ENCODE measurements around the gene YWHAQ.
"Not testable (repeated sequence)": the region's sequence is repeated elsewhere in the genome, so short reads cannot be mapped to it uniquely, and the experiment has no call there.

YWHAQ gene

GRCh38 chr2:9631878-9632700, 1.3 kb upstream of the YWHAQ start:
- DNase-seq: no peak

DNA sequence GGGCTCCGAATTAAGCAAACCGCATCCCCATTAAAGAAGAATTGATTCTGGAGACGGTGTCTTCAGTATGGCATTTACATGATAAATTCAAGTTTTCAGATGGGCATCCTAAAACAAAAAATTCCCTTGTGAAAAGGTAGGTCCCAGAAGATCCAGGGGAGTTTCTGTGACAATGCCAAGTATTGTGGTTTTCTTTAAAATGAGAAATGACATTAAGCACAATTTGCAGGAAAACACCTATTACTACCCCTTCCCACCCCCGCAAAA, 689 bp upstream of the YWHAQ start:
- no peak for DNase-seq

- DNase-seq: peak; percentile 88
These were observed 571 bp downstream of the YWHAQ start for GRCh38 chr2:9630117-9630735.

DNA sequence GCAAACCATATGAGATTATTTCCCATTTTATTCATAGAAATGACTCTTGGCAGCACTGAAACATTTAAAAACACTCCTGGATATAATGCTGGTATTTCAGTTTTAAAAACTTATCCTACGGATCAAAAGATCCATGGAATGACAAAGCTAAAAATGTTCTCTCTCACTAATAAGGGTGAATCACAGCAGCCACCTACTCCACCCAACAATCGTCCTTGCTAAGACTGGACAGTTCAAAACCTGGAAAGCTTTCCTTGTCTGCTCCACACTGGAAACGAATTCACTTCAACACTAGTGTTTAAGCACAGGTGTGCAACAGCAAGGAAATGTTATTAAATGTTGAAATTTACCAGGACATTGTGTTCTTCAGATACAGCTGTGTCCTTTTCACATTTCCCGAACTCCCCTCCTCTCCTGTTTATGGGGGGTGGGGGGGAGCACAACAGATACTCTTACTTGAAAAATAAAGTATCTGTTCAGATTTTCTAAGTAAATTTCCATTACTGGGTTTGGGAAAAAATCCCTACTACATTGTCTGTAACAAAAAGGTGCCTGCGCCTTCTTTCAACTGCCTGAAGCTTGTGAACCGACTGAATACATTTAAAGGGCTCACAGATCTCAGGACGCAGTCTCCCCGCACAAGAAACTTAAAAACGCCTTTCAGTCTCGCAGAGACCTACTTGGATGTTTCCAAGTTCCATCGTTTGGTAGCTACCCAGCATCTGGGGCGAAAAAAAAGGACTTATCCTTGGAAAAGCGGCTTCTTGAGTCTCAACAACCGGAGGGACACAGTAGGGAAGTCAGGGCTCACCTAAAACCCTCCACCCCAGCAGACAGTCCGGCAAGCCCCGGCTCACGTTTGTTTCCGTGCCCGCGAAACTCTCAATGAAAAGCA, 1.3 kb downstream of the YWHAQ start:
- no peak for DNase-seq

GRCh38 chr2:9627310-9627709, 3.5 kb downstream of the YWHAQ start:
- DNase-seq: no peak

- no peak for DNase-seq
These were observed 7.6 kb downstream of the YWHAQ start for GRCh38 chr2:9623151-9623550.

DNA sequence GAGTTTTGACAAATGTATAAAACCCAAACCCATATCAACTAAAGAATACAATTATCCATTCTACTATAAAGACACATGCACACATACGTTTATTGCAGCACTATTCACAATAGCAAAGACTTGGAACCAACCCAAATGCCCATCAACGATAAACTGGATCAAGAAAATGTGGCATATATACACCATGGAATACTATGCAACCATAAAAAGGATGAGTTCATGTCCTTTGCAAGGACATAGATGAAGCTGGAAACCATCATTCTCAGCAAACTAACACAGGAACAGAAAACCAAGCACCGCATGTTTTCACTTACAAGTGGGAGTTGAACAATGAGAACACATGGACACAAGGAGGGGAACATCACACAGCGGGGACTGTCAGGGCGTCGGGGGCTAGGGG, 9.1 kb downstream of the YWHAQ start:
- DNase-seq: not testable (repeated sequence)

- DNase-seq: no peak
These were observed 12.4 kb downstream of the YWHAQ start for GRCh38 chr2:9618410-9618809.

GRCh38 chr2:9617749-9618148, 13.0 kb downstream of the YWHAQ start:
- DNase-seq: no peak

DNA sequence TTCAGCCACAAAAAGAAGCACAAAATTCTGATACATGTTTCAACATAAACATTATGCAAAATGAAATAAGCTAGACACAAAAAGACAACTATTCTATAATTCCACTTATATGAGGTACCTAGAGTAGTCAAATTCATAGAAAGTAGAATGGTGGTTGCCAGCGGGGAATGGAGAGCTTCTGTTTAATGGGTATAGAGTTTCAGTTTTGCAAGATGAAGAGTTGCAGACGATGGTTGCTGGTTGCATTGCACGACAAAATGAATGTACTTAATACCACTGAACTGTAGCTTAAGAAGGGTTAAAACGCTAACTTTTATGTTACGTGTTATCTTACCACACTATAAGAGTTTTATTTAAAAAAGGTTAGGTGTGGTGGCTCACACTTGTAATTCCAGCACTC, 13.5 kb downstream of the YWHAQ start:
- no peak for DNase-seq

DNA sequence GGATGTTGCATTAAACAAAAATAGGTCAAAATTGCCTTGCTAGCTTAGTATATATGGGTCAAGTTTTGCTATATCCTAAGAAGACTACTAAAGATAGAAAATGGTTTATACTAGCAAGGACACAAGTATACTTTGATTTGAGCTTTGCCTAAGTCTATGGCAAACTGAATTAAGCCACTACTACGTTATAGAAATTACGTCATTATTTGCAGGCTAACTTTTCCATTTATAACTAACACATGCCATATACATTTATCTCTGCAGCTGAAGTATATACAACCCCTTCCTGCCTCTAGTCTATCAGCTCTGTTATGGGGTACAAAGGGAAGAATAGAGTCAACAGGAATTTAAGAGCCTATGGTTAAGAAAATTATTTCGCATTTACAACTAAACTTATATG, 16.2 kb downstream of the YWHAQ start:
- no peak for DNase-seq

DNA sequence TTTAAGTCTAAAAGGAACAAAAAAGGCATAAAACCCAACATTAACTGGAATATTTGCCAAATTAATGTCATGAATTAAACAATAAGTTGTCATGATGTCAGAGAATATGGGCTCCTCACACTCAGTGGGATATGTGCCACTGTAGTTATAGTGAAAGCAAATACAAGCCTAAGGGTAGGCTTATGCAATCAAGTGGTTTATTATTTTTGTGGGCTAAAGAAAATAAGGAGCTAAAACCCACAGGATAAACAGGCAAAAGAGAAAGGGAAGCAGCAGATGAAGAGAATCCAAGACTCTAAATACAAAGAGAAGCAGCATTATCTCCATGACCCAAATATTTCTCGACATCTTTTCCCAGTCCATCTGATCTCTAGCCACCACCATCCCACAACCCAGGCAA, 17.5 kb downstream of the YWHAQ start:
- DNase-seq: no peak

DNA sequence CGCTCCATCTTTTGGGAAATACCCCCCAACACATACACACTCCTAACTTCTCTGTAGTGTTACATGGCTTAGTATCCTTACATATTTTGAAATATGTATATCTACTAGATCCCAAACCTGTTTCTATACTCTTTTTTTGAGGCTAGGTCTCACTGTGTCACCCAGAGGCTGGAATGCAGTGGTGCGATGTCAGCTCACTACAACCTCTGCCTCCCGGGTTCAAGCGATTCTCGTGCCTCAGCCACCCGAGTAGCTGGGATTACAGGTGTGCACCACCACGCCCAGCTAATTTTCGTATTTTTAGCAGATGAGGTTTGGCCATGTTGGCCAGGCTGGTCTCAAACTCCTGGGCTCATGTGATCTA, 19.3 kb downstream of the YWHAQ start:
- not testable (repeated sequence) for DNase-seq

DNA sequence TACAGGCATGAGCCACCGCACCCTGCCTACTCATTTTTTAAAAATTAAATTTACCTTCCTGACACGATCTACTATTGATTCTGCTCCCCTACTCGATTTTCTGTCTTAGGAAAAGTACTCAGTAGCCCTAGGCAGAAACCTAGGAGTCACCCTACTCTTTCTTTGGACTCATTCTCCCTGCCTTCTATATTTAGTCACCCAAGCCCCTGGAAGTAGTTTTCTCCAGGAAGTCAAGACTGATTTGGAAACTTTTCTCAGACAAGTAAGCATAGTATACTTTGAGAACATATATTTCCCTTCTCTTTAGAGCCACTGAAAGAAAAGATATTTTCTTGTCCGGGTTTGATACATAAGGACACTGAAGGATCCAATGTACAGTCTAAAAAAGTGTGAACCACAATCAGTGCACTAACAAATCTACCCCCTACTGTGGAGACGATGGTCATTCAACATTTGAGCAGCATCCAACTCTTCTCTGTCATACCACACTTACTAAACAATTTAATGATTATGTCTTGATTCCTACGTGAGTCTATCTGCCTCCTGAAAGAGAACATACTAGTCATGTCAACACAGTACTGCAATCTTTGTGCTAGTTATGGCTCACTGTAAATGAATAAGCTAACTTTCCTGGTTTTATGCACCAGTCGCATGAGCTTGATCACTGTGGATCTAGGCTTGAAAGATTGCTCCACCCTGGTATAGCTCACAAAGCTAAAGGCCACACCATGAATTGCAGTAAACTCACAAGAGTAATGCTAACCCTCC, 19.8 kb downstream of the YWHAQ start:
- no peak for DNase-seq

DNA sequence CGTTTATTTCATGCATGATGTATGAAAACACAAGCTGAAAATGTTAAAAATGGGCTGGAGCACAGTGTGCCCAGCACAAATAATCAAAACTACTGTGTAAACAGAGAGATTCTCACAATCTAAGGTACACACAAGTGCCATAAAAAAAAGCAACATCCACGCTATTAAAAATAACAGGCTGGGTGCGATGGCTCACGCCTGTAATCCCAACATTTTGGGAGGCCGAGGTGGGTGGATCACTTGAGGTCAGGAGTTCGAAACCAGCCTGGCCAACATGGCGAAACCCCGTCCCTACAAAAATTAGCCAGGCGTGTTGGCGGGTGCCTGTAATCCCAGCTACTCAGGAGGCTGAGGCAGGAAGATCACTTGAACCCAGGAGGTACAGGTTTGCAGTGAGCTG, 22.3 kb downstream of the YWHAQ start:
- DNase-seq: not testable (repeated sequence)

- no peak for DNase-seq
These were observed 28.4 kb downstream of the YWHAQ start for GRCh38 chr2:9602412-9602811.

DNA sequence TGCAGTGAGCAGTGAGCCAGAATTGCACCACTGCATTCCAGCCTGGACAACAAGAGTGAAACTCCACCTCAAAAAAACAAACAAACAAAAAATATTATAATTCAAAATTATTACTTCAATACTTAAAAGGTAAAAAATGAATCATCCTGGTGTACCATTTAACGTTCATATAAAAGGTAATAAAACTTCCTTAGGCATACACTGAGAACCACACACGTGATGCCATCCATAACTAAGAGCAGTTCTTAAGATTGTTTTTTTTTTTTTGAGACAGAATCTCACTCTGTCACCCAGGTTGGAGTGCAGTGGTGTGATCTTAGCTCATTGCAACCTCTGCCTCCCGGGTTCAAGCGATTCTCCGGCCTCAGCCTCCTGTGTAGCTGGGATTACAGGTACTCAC, 29.4 kb downstream of the YWHAQ start:
- DNase-seq: no peak

DNA sequence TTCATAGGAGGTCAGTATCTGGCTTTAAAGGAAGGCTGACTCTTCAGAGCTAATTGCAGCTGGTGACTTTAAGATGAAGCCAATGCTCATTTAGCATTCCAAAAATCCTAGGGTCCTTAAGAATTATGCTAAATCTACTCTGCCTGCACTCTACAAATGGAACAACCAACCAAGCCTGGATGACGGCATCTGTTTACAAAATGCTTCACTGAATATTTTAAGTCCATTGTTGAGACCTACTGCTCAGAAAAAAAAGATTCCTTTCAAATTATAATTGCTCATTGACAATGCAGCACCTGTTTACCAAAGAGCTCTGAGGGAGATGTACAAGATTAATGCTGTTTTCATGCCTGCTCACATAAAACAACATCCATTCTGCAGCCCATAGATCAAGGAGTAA, 31.4 kb downstream of the YWHAQ start:
- no peak for DNase-seq

DNA sequence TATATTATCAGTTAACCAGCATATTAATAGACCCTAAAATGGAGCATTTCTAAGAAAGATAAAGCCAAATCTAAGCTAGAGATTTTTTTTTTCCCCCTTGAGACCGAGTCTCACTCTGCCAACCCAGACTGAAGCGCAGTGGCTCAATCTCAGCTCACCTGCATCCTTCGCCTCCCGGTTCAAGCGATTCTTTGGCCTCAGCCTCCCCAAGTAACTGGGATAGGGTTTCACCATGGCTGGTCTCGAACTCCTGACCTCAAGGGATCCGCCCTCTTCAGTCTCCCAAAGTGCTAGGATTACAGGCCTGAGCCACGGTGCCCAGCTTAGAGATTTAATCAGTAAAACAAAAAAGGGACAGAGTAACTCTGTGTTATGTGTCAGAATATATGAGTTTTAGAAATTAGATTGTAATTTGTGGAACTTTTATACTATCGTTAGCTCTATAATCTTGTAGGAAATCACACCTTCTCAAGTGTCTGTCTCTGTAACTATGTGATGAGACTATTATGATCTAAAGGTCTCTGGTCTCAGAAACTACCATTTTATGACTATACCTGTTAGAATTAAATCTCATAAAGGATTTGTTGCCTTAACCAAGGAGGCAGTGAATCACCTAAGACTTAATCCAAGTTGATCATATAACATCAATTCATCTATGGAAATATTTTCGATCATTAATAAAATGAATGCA, 34.0 kb downstream of the YWHAQ start:
- no peak for DNase-seq

DNA sequence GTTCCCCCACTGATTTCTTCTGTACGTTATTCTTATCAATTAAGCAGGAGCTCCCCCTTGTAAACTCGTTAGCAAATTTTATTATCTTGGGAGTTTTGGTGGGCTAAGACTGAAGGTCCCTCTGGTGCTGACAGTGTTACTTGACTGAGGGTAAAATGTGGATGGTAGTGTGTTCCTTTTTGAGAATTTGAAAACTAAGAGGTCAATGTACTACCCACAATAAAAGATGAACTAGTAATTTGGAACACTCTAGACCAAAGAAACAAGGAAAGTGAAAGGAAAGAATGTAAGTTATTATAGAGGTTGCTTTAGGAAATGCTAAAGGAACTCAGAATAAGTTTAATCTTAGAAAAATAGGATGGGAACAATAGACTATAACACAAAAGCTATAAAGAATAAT, 35.1 kb downstream of the YWHAQ start:
- DNase-seq: no peak

DNA sequence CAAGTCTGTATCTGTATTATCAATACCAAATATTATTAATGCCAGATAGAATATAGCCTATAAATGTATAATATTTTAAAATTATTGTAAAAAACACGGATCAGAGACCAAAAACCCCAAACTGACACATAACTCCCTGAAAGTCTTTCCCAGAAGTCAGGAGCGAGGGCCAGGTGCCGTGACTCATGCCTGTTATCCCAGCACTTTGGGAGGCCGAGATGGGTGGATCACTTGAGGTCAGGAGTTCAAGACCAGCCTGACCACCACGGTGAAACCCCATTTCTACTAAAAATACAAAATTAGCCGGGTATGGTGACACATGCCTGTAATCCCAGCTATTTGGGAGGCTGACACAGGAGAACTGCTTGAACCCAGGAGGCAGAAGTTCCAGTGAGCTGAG, 35.5 kb downstream of the YWHAQ start:
- DNase-seq: not testable (repeated sequence)

DNA sequence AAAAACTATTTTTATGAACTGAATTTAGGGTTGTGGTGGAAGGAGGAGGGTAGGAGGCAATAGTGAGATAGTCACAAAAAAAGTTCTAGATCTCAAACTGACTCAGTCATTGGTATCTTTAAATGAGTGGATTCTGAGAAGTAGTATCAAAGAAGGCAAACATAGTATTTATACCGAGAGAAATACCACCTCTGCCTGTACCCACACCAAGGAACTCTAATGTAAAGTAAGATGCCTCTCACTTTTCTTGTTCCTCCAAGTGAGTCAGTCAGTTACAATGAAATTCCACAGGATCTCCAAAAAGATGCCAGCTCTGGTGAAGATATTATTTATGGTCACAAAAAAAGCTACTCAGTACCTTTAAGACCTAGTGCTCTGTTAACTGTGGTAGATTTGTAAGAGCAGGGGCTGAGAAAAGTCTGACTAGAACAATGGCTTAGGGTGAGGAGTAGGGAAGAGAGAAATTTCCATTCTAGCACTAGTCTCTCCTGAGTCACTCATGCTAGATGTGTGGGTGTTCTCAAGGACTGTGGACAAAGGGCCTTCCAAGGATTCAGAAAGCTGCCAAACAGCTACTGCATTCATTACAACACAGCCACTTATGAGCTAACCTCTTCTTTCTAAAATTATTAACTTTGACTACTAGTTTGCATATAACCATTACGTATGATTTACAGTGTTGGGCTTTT, 36.3 kb downstream of the YWHAQ start:
- DNase-seq: no peak

Data from NCI-H2171 (cell line).